HepG2 (cell line): ENCODE measurements around the gene CRLF1. TPM values are rescaled to one million over a fixed set of nuclear protein-coding genes. Genes with fewer than 3 reads are reported as not detected.

Source experiments
- AGO2 ChIP-seq: fragments of 200-400 bp; formaldehyde crosslinking; optimal IDR thresholded peaks from 2 replicates; pipeline ENCODE3; 2017; ENCODE audit warnings: mild to moderate bottlenecking, low read depth, low read length, moderate library complexity
- ARHGAP35 ChIP-seq: sonication (generic); formaldehyde crosslinking; IDR thresholded peaks from 2 replicates; pipeline ENCODE4 v1.9.0; 2022; ENCODE audit warnings: mild to moderate bottlenecking, inconsistent platforms, moderate library complexity, missing genetic modification reagents, borderline replicate concordance
- CSRNP1 ChIP-seq: sonication (generic); formaldehyde crosslinking; IDR thresholded peaks from 2 replicates; pipeline ENCODE4 v1.8.1; 2023; ENCODE audit warnings: mild to moderate bottlenecking, missing genetic modification reagents
- DBP ChIP-seq: sonication (generic); formaldehyde crosslinking; IDR thresholded peaks from 2 replicates; pipeline ENCODE4 v1.4.0; 2020; ENCODE audit warnings: missing genetic modification reagents; ENCODE audit errors: not compliant biosample characterization
- HCFC1 ChIP-seq: fragments of 150-350 bp; IDR thresholded peaks from 2 replicates; pipeline ENCODE4 v1.6.1; 2014; ENCODE audit warnings: low read depth, low read length
- IKZF1 ChIP-seq: fragments of 450-650 bp; IDR thresholded peaks from 2 replicates; pipeline ENCODE4 v1.7.1; 2016
- PAF1 ChIP-seq: IDR thresholded peaks from 2 replicates; pipeline ENCODE4 v1.6.1; 2016; ENCODE audit warnings: missing genetic modification reagents, missing compliant biosample characterization
- RFX5 ChIP-seq: IDR thresholded peaks from 2 replicates; pipeline ENCODE4 v1.6.1; 2011; ENCODE audit warnings: low read depth, low read length, improper control_type of control experiment
- SP4 ChIP-seq: sonication (generic); formaldehyde crosslinking; IDR thresholded peaks from 2 replicates; pipeline ENCODE4 v1.8.1; 2023; ENCODE audit warnings: mild to moderate bottlenecking, missing genetic modification reagents
- ZMYM2 ChIP-seq: sonication (generic); formaldehyde crosslinking; IDR thresholded peaks from 2 replicates; pipeline ENCODE4 v1.8.0; 2022; ENCODE audit warnings: mild to moderate bottlenecking, missing genetic modification reagents
- ZNF20 ChIP-seq: sonication (generic); formaldehyde crosslinking; IDR thresholded peaks from 2 replicates; pipeline ENCODE4 v1.4.0; 2020; ENCODE audit warnings: mild to moderate bottlenecking, moderate library complexity, missing genetic modification reagents
- ZNF230 ChIP-seq: sonication (generic); formaldehyde crosslinking; IDR thresholded peaks from 2 replicates; pipeline ENCODE4 v1.4.0; 2020; ENCODE audit warnings: mild to moderate bottlenecking, missing genetic modification reagents
- ZNF282 ChIP-seq: fragments of 450-650 bp; IDR thresholded peaks from 2 replicates; pipeline ENCODE4 v1.6.1; 2018; ENCODE audit not compliant: partially characterized antibody
- ZNF367 ChIP-seq: sonication (generic); formaldehyde crosslinking; IDR thresholded peaks from 2 replicates; pipeline ENCODE4 v1.4.0; 2020; ENCODE audit warnings: missing genetic modification reagents, borderline replicate concordance
- ZNF609 ChIP-seq: sonication (generic); formaldehyde crosslinking; IDR thresholded peaks from 2 replicates; pipeline ENCODE4 v1.4.0; 2020; ENCODE audit warnings: mild to moderate bottlenecking, missing genetic modification reagents, borderline replicate concordance
- ZNF629 ChIP-seq: sonication (generic); formaldehyde crosslinking; conservative IDR thresholded peaks from 2 replicates; pipeline ENCODE4 v1.5.0; 2020; ENCODE audit warnings: missing genetic modification reagents
- ZNF775 ChIP-seq: sonication (generic); formaldehyde crosslinking; IDR thresholded peaks from 2 replicates; pipeline ENCODE4 v1.4.0; 2020; ENCODE audit warnings: missing genetic modification reagents, mild to moderate bottlenecking, moderate library complexity, borderline replicate concordance
- ZSCAN20 ChIP-seq: sonication (generic); formaldehyde crosslinking; IDR thresholded peaks from 2 replicates; pipeline ENCODE4 v1.4.0; 2020; ENCODE audit warnings: missing genetic modification reagents, mild to moderate bottlenecking, borderline replicate concordance
- polyA plus RNA-seq, 8 experiments: library from polyadenylated mRNA; depleted of rRNA in 3 of 8; stranded (reverse) in 7 of 8; unstranded in 1 of 8; fragments of >200 nt; fragmentation: Illumina TruSeq in 4 of 8; extraction: Trizol in 4 of 8; gene quantifications; 2 replicates each; pipeline versions ENCODE4 v1.2.1 to v1.2.3, GENCODE V29; 2011 to 2016; ENCODE audit warnings: low read depth in 4 of 8, missing spikeins in 1 of 8, mixed read lengths in 1 of 8; ENCODE audit not compliant: insufficient read depth in 1 of 8
- total RNA-seq, 5 experiments: library from RNA; depleted of rRNA; stranded (reverse); fragments of >200 nt; fragmentation: Illumina TruSeq; extraction: Trizol; gene quantifications; 2 replicates each; pipeline ENCODE4 v1.2.3, GENCODE V29; 2016; ENCODE audit warnings: low read depth in 1 of 5
- TF ChIP-seq, protein P1 (sequence below): sonication (generic); formaldehyde crosslinking; IDR thresholded peaks from 2 replicates; pipeline ENCODE4 v1.4.0; 2020; ENCODE audit warnings: mild to moderate bottlenecking, missing genetic modification reagents
- TF ChIP-seq, protein P2 (sequence below): sonication (generic); formaldehyde crosslinking; IDR thresholded peaks from 2 replicates; pipeline ENCODE4 v1.8.0; 2022; ENCODE audit warnings: missing genetic modification reagents, low read depth, mild to moderate bottlenecking, borderline replicate concordance

Gene CRLF1
- total and polyA plus RNA-seq, 2 of the 13 experiments (the other 11 are each of a cell fraction or from before 2014, with no cell fraction given), result 217 to 296 TPM

DNA sequence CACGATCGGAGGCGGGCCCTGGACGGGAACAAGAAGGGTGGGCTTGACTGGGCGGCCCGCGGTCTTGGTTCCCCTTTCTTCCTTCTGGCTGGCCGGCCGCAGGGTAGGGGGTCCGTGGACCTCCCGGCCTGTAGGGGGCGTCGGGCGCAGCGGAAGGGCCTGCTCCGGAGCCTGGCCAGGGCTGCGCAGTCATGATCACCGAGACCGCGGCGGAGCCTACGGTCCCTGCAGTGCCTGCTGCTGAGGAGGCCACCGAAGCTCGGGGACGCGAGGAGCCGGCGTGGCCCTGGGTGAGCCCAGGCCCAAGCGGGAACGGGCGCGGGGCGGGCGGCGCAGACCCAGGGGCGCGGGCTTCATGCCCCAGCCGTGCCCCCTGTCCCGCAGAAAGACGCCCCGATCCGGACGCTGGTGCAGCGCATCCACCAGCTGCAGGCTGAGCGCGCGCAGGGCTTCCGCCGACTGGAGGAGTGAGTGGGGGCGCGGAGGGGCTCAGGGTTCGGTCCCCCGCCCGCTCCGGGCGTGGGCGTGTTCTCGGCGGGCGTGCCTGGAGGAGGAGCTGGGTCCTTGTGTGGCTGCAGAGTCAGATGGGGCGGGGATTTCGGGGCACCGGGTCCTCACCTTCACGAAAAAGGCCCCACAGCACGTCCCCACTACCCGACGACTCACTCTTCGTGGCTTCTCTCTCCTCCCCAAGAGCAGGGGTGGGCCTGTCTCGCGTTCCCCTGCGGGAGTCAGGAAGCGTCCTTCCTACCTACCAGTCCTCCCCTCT is 17.8 kb downstream of the CRLF1 start, which contains the start of gene REX1BD (continued):
- TF ChIP-seq ZNF775 (peak; percentile 65; the same call in 1 of the 2 replicates), ZNF367 (CRISPR knock-in tag) (no peak), PAF1 (CRISPR knock-in tag) (no peak), IKZF1 (no peak), ZNF20 (CRISPR knock-in tag) (no peak), ZNF629 (CRISPR knock-in tag) (peak; percentile 55), ZNF282 (no peak), DBP (CRISPR knock-in tag) (no peak), HCFC1 (no peak), ARHGAP35 (CRISPR knock-in tag) (peak; percentile 77; the same call in 1 of the 2 replicates), SP4 (peak; percentile 45; the same call in 1 of the 2 replicates), AGO2 (peak; percentile 94), CSRNP1 (CRISPR knock-in tag) (peak; percentile 59; the same call in 1 of the 2 replicates), ZSCAN20 (CRISPR knock-in tag) (peak; percentile 59; the same call in 1 of the 2 replicates), ZNF609 (CRISPR knock-in tag) (peak; percentile 60; the same call in 1 of the 2 replicates), RFX5 (no peak), ZMYM2 (CRISPR knock-in tag) (no peak), ZNF230 (CRISPR knock-in tag) (peak; percentile 39; the same call in 1 of the 2 replicates)
- TF ChIP-seq, protein P1, sequence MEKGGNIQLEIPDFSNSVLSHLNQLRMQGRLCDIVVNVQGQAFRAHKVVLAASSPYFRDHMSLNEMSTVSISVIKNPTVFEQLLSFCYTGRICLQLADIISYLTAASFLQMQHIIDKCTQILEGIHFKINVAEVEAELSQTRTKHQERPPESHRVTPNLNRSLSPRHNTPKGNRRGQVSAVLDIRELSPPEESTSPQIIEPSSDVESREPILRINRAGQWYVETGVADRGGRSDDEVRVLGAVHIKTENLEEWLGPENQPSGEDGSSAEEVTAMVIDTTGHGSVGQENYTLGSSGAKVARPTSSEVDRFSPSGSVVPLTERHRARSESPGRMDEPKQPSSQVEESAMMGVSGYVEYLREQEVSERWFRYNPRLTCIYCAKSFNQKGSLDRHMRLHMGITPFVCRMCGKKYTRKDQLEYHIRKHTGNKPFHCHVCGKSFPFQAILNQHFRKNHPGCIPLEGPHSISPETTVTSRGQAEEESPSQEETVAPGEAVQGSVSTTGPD, result no peak
- TF ChIP-seq, protein P2, sequence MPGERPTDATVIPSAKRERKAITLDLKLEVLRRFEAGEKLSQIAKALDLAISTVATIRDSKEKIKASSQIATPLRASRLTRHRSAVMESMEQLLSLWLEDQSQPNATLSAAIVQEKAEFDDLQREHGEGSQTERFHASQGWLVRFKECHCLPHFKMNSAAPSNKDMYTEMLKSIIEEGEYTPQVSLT (CRISPR knock-in tag), result no peak
